GM18951 (cell line): ENCODE results near the gene CFAP73.

ENCODE experiments used
- POLR2A ChIP-seq: IDR thresholded peaks from 4 replicates; pipeline ENCODE4 v1.6.1; 2011; ENCODE audit warnings: mild to moderate bottlenecking; ENCODE audit not compliant: insufficient read length, insufficient read depth; ENCODE audit errors: extremely low read depth
- in situ Hi-C: fragments of 300-500 bp; cut with MboI; formaldehyde crosslinking; loops from one replicate; pipeline ENCODE4 v1.12.0; 2022; ENCODE audit warnings: low sequenced_read_pairs, mixed read lengths, inconsistent platforms; ENCODE audit not compliant: unreplicated experiment

The CFAP73 gene

DNA sequence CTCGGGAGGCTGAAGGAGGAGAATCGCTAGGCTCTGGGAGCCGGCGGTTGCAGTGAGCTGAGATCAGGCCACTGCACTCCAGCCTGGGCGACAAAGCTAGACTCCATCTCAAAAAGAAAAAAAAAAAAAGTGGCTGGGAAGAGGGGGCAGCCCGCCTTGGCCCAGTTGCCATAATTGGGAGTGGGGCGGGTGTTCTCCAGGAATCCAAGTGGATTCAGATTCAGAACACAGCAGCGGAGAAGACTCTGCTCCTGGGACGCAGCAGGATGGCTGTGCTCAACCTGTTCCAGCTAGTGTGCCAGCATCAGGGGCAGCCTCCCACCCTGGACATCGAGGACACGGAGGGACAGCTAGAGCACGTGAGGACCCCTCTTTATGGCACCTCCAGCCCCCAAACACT, 5.5 kb downstream of the CFAP73 start:
- TF ChIP-seq POLR2A: no peak
- in situ Hi-C loops: no loop called here

- TF ChIP-seq POLR2A: no peak
- in situ Hi-C loops: no loop called here
Measured at GRCh38 chr12:113155646-113156045, 6.1 kb downstream of the CFAP73 start.

DNA sequence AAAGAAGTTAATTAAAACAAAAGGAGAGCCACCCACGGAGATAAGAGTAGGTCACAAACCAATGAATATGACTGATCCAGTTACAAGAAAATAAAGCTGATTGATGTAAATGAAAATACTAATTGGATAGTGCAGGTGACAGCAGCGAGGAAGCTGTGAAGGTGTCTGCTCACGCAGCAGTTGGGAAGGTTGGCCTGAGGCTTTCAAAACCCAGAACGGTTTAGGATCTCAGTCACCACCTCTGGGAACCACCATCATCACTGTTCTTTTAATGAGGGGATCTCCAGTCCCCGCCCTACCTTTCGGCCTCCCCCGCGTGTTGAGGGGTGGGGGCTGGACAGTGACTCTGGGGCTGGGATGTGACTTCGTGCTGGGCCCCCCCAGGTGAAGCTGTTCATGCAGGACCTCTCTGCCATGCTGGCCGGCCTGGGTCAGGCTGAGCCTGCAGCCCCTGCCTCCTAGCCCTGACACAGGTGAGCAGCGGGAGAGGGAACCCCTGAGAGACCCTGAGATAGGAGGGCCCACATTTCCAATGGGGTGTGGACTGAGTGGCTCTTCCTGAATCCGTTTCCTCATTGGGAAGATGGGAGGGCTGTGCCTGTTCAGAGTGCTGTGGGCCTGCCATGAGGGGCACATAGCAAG, 7.8 kb downstream of the CFAP73 start:
- in situ Hi-C loops: no loop called here
- TF ChIP-seq POLR2A: no peak

DNA sequence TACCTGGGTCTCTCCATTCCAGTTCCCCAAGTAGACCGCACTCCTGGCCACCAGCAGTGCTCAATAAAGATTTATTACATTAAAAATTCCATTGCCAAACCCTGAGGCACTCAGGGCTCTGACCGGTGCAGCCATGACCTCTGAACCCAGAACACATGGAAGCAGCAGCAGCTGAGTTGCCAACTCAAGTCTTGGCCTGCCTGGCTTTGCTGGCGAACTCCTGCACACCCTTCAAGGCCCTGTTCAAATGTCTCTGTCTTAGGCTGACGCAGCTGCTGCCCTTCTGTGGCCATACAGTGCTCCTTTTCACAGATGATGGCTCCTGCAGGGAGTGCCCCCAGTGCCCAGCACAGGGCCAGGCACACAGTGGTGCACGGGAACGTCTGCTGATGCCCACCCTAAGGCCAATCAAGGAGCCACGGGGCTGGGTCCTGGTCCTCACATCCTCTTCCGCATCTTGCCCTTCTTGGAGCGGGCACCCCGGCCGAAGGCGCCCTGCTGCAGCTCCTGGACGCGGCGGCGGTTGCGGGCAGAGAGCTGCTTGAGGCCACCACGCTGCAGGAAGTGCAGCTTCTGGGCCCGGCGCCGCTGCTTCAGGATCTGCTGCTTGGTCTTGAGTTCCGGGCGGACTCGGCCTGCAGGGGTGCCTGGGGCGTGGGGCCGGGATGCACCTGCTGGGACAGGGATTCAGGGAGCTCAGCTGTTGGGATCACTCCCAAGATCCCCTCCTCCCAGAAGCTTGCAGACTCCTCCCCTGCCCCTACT, 9.1 kb downstream of the CFAP73 start:
- in situ Hi-C loops: no loop called here
- no peak for TF ChIP-seq POLR2A

- no peak for TF ChIP-seq POLR2A
- in situ Hi-C loops: no loop called here
Measured at GRCh38 chr12:113159937-113160336, 10.4 kb downstream of the CFAP73 start.

DNA sequence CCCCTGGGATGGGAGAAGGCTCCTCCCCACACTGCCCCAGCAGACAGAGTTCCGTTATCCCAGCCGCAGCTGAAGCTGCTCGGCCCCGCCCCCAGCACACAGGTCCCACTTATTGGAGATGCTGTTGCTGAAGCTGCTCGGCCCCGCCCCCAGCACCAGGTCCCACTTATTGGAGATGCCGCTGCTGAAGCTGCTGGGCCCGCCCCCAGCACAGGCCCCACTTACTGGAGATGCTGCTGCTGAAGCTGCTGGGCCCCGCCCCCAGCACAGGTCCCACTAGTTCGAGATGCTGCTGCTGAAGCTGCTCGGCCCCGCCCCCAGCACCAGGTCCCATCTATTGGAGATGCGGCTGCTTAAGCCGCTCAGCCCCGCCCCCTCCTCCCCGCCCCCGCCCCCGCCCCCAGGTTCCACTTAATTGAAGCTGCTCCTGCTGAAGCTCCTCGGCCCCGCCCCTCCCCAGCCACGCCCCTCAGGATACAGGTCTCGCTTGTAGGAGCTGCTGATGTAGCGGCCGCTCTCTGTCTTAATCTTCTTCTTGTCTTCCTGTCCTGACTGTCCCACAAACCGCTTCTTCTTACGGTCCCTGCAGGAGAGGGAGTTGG, 12.0 kb downstream of the CFAP73 start:
- no peak for TF ChIP-seq POLR2A
- in situ Hi-C loops: no loop called here

- in situ Hi-C loops: no loop called here
- no peak for TF ChIP-seq POLR2A
Measured at GRCh38 chr12:113162102-113163029, 12.8 kb downstream of the CFAP73 start.

GRCh38 chr12:113163030-113163360, 13.5 kb downstream of the CFAP73 start:
- in situ Hi-C loops: no loop called here
- TF ChIP-seq POLR2A: no peak

- no peak for TF ChIP-seq POLR2A
- in situ Hi-C loops: no loop called here
Measured at GRCh38 chr12:113164014-113164413, 14.5 kb downstream of the CFAP73 start.

- TF ChIP-seq POLR2A: no peak
- in situ Hi-C loops: no loop called here
Measured at GRCh38 chr12:113165521-113166450, 16.3 kb downstream of the CFAP73 start.

GRCh38 chr12:113167868-113168267, 18.3 kb downstream of the CFAP73 start:
- TF ChIP-seq POLR2A: no peak
- in situ Hi-C loops: no loop called here

DNA sequence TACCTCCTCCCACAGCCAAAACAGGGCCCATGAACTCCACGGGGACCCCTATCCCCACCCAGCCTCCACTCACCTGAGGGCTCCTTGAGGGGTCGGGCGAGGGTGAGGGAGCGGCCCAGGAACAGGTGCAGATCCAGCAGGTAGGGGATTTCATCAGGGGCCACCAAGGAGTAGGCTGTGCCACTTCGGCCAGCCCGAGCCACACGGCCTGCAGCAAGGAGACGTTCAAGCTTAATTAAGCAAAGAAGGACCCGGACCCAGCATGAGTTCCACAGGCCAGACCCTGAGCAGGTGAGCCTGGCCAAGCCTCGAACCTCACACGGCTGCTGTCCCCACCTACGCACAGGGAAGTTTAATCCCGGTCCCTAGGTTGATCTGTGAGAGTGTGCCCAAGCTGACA, 20.2 kb downstream of the CFAP73 start:
- in situ Hi-C loops: no loop called here
- no peak for TF ChIP-seq POLR2A
